Medulla oblongata (tissue), 1 donor: ENCODE data around the gene CTSW.

Experiments
- DNase-seq: peaks from one replicate; pipeline ENCODE4 v3.0.0-alpha.2; 2015; ENCODE audit errors: extremely low spot score

CTSW gene

DNA sequence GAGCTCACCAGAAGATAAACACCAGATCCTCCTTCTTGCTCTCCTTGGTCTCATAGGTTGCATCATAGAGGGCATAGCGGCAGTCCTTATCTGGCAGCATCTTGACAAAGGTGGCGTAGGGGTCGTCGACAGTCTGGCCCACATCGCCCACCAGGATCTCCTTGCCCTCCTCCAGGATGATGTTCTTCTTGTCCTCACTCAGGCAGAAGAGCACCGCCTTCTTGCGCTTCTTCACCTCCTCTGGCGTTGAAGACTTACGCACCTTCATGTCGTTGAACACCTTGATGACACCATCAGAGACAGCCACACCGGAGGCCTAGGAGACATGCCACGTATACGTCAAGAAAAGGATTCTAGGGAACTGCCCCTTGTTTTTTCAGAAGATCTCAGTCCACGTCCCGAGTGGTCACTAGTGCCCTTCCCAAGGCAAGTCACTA lies 23.7 kb upstream of the CTSW start:
- DNase-seq: no peak

DNA sequence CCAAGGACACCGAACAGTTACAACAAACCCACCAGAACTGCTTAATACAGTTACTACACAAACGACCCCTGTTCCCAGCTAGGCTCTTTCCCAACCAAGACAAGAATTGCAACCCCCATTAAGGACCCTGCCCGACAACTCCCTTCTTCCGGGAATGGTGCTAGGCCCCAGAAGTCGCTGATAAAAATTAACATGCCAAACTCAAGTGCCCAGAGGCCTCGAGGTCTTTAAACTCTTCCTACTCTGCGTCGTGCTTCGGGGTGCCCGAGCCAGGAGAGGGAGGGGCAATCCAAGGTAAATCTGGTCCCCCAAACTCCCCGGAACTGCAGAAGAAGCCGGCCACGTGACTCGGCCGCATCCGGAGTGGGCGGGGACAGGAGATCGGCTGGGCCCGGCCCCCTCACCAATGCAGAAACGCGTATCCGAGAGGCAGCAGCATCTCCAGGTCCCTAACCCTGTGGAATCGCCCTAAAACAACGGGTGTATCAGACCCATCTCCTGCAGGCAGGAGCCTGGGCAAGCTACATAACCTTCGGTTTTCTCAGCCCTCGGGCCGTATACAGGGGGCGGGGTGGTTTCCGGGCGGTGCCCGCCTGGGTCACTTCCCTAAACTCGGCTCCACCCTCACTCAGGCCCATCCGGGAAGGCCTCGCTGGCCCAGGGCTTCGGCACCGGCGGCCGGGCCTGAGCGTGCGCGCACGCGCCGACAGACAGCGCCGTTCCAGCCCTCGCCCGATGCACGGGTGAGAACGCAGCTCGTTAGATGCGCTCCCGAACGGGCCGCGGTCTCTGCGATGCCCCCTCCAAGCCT lies 22.7 kb upstream of the CTSW start:
- peak; percentile 85 for DNase-seq

DNA sequence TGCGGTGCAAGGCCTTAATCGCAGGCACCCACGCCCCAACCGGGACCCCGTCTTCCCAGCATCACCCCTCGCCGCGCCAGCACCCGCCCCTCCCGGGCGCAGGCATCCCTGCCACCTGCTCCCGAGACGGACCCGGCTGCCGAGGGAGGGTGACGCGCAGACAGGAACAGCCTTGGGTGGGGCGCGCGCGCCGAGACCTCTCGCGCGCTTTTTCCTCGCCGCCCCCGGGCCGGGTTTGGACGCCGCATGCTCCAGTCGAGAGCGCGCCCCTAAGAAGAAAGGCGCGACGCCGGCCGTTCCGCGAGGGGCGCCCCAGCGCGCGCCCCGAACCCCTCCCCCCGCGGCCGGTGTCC lies 22.2 kb upstream of the CTSW start:
- no peak for DNase-seq

DNA sequence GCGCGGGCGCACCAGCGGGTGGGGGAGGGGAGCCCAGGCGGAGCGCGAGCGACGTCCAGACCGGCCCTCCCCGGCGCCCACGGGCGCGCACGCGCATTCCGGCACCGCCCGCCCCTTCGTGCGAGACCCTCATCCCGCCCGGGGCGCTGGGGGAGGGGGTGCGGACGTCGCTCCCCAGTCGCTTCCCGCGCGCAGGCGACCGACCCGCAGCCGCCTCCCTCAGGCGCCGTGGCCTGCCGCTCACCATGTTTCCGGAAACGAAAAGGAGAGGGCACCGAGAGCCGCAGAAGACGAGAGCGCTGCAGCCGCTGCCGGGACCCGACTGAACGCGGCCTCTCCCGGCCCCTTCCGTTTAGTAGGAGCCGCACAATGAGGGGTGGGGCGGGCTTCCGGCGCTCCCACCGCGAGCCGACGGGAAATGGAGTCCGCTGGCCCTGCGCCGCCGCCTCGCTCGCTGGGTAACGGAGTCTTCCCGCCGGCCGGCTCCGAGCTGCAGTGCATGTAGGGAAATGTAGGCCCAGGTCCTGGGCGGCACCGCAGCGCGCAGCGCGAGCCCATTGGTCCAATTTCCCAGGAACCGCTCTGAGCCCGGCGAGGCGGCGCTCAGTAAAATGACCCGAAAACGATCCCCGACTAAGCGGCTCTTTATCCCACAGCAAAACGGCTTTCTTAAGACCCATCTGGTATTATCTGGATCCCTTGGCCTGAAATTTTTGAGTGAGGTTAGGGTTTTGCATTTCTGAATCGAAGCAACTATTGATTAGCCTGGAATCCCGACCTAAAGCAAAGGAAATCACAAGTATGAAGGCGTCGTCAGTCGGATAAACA lies 21.6 kb upstream of the CTSW start, which contains the start of gene CFL1:
CFL1 (minus strand) TSS at position 328 of the 828 bp plus-strand sequence; CDS start at position 247, 81 bp downstream.
- peak; percentile 98 for DNase-seq

DNA sequence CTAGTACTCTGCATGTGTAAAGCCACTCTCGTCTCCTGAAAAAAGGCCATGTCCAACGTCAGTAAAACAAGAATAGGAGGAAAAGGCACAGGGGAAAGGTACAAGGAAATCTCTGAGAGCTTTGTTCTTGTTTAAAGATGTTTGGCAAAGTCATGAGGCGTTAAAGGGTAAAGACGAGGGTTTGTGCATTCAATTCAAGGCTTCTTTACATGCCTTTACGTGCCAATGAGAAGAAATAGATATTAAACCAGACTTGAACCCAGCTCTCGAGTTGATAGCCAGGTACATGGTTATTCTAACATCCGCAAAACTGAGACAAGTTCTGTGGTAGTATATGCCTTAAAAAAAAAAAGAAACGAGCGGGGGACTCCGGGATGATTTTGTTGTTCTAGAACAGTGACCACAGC lies 21.0 kb upstream of the CTSW start:
- no peak for DNase-seq

DNA sequence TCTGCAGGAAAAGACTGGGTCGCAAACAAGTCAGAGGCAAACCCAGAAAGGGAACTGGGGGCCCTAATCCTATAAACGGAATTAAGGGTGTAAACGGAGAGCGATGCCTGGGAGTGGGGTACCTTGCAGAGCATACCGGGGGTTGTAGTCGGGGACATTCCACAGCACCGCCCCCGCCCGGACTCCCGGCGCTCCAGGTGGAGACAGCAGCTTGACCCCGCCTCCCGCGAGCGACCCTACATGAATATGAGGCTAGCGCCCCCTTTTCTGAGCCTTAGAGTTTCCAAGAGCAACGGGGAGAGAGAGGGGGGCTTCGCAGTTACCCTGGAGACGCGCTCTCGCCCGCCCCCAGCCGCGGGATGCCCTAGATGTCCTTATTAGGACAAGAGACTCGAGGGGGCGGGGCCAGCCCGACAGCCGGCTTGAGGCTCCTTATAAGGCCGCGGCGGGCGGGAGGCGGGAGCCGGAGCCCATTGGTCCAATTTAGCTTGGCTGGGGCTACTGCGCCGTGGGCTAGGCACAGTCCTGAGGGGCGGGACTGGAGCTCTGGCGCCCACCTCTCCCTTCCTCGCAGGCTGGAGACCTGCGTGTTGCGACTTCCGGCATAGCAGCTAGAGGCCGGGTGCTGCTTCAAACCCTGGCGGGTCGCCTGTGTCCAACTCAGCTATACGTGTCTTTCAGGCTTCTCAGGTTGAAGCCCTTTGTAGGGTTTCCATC lies 20.4 kb upstream of the CTSW start:
- DNase-seq: peak; percentile 98

DNA sequence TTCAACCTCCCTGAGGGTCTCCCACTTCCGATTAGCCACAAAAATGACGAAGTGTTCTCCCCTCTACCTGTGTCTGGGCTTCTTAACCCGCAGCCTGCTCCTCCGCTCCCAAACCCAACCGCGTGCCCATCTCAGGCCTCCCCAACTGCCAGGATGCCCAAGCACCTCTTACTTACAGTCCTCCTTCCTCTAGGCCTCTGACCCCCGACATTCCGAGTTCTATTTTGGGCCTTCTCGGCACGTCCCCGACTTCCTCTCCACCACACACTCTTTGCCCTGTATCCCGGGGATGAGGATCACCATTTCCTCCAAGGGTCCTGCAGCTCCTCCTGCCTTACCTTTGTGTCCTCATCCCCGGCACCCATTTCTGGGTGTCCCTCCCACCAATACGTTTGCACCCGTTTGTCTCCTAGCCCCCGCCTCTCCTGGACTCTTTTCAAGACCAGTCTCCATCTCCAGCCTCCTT lies 19.8 kb upstream of the CTSW start:
- DNase-seq: no peak

DNA sequence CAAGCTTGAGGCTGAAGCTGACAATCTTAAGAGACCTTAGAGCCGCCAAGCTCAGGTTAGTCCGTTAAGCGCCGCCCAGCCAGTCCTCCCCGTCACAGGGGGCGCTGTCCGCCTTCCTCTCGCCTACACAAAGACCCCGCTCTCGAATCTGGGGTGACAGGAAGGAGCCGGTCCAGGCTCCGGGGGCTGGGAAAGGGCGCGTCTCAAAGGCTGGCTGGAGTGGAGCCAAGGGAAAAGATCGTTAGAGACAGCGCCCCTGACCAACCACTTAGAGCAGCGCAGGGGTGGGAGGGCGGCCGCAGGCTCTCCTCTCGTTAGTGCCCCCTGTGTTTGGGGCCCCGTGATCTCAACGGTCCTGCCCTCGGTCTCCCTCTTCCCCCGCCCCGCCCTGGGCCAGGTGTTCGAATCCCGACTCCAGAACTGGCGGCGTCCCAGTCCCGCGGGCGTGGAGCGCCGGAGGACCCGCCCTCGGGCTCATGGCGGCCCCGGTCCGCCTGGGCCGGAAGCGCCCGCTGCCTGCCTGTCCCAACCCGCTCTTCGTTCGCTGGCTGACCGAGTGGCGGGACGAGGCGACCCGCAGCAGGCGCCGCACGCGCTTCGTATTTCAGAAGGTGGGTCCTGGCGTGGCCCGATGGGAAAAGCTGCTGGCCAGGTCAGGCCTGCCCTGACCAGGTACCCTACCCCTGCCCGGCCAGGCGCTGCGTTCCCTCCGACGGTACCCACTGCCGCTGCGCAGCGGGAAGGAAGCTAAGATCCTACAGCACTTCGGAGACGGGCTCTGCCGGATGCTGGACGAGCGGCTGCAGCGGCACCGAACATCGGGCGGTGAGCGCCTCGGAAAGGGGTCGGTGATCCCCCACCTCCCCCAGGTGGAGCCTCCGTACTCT lies 19.1 kb upstream of the CTSW start, which contains the start of gene MUS81:
MUS81 (plus strand) TSS at position 156 of the 887 bp plus-strand sequence; CDS start at position 477, 321 bp downstream.
- peak; percentile 97 for DNase-seq

DNA sequence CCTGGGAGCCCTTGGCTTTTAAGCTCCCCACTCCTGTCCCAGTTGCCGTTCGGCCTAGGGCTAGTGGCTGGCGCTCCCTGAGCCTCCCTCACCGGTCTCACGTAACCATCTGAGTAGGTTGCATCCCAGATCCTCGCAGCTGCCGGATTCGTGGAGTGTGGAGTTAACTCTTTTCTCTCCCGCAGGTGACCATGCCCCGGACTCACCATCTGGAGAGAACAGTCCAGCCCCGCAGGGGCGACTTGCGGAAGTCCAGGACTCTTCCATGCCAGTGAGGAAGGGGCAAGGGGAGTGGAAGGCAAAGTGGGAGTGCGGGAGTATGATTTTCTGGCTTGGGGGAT lies 18.5 kb upstream of the CTSW start:
- DNase-seq: no peak

DNA sequence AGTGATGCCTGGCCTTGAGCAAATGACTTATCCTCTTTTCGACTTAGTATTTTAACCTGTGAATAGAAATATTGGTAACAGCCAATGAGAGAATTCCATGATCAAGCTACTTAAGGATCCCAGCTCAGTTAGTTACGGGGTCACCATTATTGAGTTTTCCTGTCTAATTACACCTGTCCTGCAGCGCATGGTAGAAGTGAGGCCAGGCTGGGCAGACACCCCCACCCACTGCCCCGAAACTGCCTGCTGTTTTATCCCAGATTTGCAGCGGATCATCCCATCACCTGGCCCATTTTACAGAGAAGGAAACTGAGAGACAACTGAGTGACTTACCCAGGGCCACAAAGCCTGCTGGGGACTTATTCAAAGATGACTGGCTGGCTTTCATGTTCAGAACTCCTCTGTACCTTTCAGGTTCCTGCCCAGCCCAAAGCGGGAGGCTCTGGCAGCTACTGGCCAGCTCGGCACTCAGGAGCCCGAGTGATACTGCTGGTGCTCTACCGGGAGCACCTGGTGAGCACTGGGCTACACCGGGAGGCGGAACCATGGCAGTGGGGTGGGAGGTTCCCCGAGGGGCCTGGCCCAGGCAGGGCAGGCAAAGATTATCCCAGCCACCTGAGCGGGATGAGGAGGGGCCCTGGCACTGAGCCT lies 18.0 kb upstream of the CTSW start:
- no peak for DNase-seq

DNA sequence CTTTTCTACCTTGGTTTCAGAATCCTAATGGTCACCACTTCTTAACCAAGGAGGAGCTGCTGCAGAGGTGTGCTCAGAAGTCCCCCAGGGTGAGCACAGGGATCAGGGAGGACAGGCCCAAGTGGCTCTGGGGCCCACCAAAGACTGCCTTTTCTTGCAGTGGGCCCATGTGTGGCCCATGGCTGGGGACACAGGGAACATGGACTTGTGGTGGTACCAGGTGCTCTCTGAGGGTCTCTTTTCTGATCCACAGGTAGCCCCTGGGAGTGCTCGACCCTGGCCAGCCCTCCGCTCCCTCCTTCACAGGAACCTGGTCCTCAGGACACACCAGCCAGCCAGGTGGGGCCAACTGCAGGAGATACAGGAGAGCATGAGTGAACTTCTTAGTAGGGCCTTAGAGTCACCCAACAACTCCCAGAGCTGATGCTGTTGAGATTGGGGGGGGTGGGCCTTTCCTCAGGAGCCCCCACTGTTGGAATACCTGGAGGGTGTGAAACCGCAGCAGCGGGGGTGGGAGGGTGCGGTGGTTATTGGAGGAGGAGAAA lies 17.4 kb upstream of the CTSW start:
- no peak for DNase-seq

DNA sequence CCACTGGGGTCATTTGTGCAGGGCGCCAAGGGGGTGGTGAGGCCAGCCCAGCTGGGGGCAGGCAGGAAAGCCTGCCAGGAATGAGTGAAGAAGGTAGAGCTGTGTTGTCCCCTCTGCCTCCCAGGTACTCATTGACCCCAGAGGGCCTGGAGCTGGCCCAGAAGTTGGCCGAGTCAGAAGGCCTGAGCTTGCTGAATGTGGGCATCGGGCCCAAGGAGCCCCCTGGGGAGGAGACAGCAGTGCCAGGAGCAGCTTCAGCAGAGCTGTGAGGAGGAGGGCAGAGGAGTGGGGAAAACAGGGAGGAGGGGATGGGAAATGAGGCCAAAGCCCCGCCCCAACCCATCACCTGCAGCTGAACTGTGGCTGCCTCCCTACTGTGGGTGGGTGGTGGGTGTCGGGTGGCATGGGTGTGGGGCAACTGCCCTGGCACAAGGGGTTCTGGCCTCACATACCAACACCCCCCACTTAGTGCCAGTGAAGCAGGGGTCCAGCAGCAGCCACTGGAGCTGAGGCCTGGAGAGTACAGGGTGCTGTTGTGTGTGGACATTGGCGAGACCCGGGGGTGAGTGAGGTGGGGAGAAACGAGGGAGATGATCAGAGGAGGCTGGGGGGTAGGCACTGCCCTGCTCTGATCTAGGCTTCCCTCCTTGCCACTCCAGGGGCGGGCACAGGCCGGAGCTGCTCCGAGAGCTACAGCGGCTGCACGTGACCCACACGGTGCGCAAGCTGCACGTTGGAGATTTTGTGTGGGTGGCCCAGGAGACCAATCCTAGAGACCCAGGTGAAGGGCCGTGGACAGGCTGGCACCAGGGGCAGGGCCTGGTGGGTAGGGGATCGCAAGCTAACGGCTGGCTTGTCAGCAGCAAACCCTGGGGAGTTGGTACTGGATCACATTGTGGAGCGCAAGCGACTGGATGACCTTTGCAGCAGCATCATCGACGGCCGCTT lies 16.4 kb upstream of the CTSW start:
- DNase-seq: no peak

DNA sequence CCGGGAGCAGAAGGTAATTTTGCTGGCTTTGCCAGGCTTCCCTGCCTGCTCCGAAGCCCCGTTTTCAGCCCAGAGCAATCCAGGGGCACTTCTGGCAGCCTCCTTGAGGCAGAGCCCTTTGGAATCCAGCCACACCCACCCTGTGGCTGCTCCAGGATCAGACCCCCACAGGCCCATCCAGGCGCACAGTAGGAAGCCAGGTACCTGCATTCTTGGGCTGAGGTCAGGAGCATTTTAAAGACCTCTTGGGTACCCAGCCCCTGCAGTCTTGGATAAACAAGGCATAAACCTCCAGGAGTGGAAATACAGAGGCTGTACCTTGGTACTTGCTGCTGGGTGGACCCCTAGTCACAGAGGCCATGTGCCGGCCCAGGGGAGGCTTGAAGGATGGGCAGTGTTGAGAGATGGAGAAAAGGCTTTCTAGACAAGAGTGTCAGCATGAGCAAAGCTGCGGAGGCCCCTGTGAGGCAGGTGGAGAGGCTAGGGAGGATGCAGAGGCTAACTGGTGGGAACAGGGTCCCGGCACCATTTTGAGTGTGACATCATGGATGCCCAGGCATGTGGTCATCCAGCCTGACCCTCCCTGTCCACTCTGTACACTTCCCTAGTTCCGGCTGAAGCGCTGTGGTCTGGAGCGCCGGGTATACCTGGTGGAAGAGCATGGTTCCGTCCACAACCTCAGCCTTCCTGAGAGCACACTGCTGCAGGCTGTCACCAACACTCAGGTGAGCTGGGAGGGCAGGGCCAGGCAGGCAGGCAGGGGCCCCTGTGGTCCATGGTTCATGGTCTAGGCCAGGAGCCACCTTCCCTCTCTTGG lies 15.5 kb upstream of the CTSW start:
- DNase-seq: no peak

DNA sequence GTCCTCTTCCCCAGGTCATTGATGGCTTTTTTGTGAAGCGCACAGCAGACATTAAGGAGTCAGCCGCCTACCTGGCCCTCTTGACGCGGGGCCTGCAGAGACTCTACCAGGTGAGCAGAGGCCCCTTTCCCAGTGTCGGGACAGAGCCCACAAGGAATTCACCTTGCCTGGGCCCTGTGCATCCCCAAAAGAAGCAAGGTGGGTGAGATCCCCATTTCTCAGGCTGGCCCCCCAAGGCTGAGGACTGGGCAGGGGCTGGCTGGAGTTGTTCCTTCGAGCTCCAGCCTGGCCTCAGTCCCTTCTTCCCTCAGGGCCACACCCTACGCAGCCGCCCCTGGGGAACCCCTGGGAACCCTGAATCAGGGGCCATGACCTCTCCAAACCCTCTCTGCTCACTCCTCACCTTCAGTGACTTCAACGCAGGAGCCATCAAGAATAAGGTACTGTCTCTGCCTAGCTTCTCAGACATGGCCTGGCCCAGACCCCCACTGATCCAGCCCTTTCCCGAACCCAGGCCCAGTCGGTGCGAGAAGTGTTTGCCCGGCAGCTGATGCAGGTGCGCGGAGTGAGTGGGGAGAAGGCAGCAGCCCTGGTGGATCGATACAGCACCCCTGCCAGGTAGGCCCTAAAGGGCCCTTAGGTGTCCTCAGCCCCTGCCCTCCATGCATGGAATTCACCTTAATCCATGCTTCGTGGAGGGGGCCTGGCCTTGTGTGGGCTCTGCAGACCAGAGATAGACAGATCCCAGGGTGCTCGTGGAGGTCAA lies 14.7 kb upstream of the CTSW start:
- no peak for DNase-seq

DNA sequence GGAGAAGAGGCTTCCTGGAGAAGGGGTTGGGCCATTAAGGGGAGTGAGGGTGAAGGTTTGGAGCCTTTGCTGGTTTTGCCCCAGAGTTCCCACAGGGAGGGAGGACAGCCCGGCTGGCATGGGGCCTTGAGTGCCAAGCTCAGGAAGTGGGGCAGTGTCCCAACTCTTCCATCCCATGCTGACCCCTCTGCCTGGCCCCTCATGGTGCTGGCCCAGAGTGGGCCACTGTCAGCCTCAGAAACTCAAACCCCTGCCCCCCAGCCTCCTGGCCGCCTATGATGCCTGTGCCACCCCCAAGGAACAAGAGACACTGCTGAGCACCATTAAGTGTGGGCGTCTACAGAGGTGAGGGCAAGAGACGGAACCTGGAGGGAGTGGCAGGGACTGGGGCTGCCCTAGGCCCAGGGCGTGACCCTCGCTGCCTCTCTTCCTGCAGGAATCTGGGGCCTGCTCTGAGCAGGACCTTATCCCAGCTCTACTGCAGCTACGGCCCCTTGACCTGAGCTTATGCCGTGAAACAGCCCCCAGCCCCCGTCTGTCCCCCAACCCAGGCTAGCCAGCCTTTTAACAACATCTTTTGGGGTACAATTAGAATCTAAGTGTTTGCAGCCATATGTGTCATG lies 14.0 kb upstream of the CTSW start:
- DNase-seq: no peak

DNA sequence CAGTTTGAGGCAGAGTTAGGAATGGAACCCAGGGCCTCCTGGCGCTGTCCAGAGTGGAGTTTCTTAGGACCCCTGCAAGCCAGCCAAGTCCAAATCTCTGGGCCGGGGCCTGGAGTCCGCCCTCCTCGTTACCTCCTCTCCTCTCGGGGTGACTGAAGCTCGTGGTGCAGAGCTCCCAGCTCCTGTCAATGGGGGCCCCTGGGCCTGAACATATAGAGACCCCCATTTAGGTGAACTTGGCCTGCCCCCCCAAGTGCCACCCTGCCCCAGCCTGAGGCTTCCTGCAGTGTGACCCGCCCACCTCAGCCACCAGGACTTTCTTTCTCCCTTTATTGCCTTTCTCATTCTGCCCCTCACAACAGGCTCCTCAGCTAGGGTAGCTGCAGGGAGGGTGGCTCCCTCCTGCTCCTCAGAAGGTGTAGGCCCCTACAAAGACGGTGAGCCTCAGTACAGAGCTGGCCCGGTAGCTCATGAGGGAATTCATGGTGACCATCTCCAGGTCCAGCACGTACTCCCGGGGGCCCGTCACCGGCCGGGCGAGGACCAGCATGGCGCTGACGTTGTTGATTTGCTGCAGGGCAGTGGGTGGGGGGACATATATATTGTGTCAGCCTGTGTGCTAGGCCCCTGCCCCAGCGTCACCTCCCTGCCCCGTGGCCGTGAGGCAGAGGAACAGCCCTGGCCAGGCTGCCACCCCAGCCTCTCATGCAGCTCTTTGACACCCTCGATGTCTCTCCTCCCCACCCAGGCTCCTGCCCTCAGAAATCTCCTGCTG lies 12.9 kb upstream of the CTSW start:
- DNase-seq: no peak
